Measurements from ENCODE around the gene SUSD3.
"Not testable (repeated sequence)": the region's sequence is repeated elsewhere in the genome, so short reads cannot be mapped to it uniquely, and the experiment has no call there.

The SUSD3 gene

GRCh38 chr9:93114984-93115335, 56.5 kb downstream of the SUSD3 start:
- no peak for TF ChIP-seq CTCF (IDR thresholded peaks at IDR 0.05; ENCODE audit: low read depth, low read length, missing control alignments)
- H3K4me3 ChIP-seq (ENCODE audit: low read depth, low read length): no peak overlapping the region
- no peak for DNase-seq (ENCODE audit: low read depth)

- no peak for DNase-seq (ENCODE audit: low read depth)
- no peak for TF ChIP-seq CTCF (IDR thresholded peaks at IDR 0.05; ENCODE audit: low read depth, low read length, missing control alignments)
- no peak overlapping the region for H3K4me3 ChIP-seq (ENCODE audit: low read depth, low read length)
These were observed 57.1 kb downstream of the SUSD3 start for GRCh38 chr9:93115486-93116071.

GRCh38 chr9:93116072-93116961, 57.8 kb downstream of the SUSD3 start:
- TF ChIP-seq CTCF (IDR thresholded peaks at IDR 0.05; ENCODE audit: low read depth, low read length, missing control alignments): no peak
- H3K4me3 ChIP-seq (ENCODE audit: low read depth, low read length): no peak overlapping the region
- DNase-seq (ENCODE audit: low read depth): no peak

GRCh38 chr9:93117521-93117920, 59.0 kb downstream of the SUSD3 start:
- H3K4me3 ChIP-seq (ENCODE audit: low read depth, low read length); DNase-seq (ENCODE audit: low read depth): not testable (repeated sequence)

GRCh38 chr9:93117924-93118862, 59.7 kb downstream of the SUSD3 start:
- TF ChIP-seq CTCF (IDR thresholded peaks at IDR 0.05; ENCODE audit: low read depth, low read length, missing control alignments): no peak
- H3K4me3 ChIP-seq (ENCODE audit: low read depth, low read length): no peak overlapping the region
- DNase-seq (ENCODE audit: low read depth): no peak

DNA sequence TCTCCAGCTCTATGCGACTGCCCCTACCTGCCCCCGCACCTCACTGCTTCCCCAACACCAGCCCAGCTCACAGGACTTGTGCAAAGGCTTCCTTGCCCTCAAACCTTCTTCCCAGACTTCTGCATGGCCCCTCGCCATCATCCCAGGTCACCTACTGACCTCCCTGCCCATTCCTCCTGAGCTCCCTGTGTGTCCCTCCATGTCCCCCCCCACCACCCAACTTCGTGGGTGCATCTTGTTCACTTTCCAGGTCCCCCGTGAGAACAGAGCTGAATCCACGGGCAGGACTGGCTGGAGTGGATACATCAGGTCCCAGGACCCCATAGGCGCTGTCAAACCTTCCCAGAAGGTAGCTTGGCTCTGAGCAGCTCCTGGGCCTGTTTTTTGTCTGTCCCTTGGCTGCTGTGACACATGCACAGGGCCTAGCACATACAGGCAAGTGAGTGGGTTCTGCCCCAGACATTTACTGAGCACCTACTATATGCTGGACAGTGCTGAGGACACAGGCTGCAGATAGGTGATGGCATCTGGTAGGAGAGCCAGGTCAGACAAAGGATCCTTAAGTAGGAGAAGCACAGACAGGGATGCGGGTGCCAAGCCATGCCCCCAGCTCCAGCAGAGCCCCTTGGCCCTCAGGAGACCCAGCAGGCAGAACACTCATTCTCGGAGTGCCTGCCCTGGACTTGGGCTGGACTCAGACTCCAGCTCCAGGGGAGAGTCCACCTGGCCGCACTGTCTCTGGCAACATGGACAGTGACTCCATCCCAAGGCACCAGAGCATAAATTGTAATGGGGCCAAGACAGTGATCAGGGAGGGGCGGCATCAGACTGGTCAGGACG, 60.6 kb downstream of the SUSD3 start:
- DNase-seq (ENCODE audit: low read depth): no peak
- no peak overlapping the region for H3K4me3 ChIP-seq (ENCODE audit: low read depth, low read length)
- no peak for TF ChIP-seq CTCF (IDR thresholded peaks at IDR 0.05; ENCODE audit: low read depth, low read length, missing control alignments)
